H1 (cell line): Measurements from ENCODE around the gene PTPN5. TPM values are rescaled to one million over a fixed set of nuclear protein-coding genes. Genes with fewer than 3 reads are reported as not detected.
A peak's percentile ranks its signal among the peaks of the same experiment; 100 is the strongest.

Experiments
- CTCF ChIA-PET: fragments of 300-600 bp; sonication (Branson Sonifier 250); formaldehyde crosslinking; loops from one replicate; lab custom pipeline; 2021; ENCODE audit not compliant: partially characterized antibody; lab: Charles Lee
- POLR2A ChIA-PET: fragments of 300-600 bp; sonication (Branson Sonifier 250); formaldehyde crosslinking; loops from one replicate; lab custom pipeline; 2021; ENCODE audit warnings: inconsistent platforms; ENCODE audit not compliant: partially characterized antibody; lab: Charles Lee
- DNase-seq, 2 experiments: peaks; one replicate each; pipeline versions ENCODE4 v3.0.0 to v3.0.0-alpha.2; 2010 to 2022; ENCODE audit warnings: low spot score in 2 of 2, low read depth in 1 of 2, mixed read lengths in 1 of 2
- FAIRE-seq: peaks from 2 replicates; lab custom pipeline; 2011; peaks lifted over from hg19 to GRCh38; lab: Jason Lieb, UNC
- H2AFZ ChIP-seq: 2 replicates; pipeline ENCODE4 v1.8.1; 2012; ENCODE audit warnings: low read length, inconsistent platforms
- H2AK5ac ChIP-seq: 2 replicates; pipeline ENCODE4 v1.6.1; 2013; ENCODE audit warnings: low read depth, low read length
- H2BK120ac ChIP-seq: replicated peaks from 2 replicates; pipeline ENCODE3; 2013; ENCODE audit warnings: low read depth, low read length, inconsistent platforms
- H2BK12ac ChIP-seq: 2 replicates; pipeline ENCODE4 v1.6.1; 2013; ENCODE audit warnings: low read depth, low read length
- H2BK15ac ChIP-seq: 2 replicates; pipeline ENCODE4 v1.6.1; 2013; ENCODE audit warnings: low read length
- H2BK20ac ChIP-seq: 2 replicates; pipeline ENCODE4 v1.6.1; 2013; ENCODE audit warnings: low read length
- H2BK5ac ChIP-seq: 2 replicates; pipeline ENCODE4 v1.6.1; 2013; ENCODE audit warnings: low read depth, low read length
- H3K14ac ChIP-seq: 2 replicates; pipeline ENCODE4 v1.6.1; 2013; ENCODE audit warnings: inconsistent platforms; ENCODE audit not compliant: insufficient read length
- H3K18ac ChIP-seq: 2 replicates; pipeline ENCODE4 v1.6.1; 2013; ENCODE audit warnings: low read length; ENCODE audit errors: extremely low read depth
- H3K23ac ChIP-seq: 2 replicates; pipeline ENCODE4 v1.6.1; 2013; ENCODE audit warnings: inconsistent platforms; ENCODE audit not compliant: insufficient read length
- H3K23me2 ChIP-seq: 2 replicates; pipeline ENCODE4 v1.6.1; 2013; ENCODE audit warnings: low read depth, low read length
- H3K27ac ChIP-seq: 2 replicates; pipeline ENCODE4 v1.6.1; 2011; ENCODE audit warnings: low read depth, low read length, inconsistent platforms
- H3K27me3 ChIP-seq, 4 experiments: replicated peaks in 1 of 4; 1 replicate in 1 of 4; 2 replicates in 3 of 4; pipeline versions ENCODE4 v1.6.1 to v1.8.1; 2011 to 2013; ENCODE audit warnings: low read length in 3 of 4, mild to moderate bottlenecking in 3 of 4, inconsistent platforms in 2 of 4, mixed read lengths in 2 of 4, moderate library complexity in 1 of 4; ENCODE audit not compliant: control insufficient read depth in 3 of 4, insufficient read depth in 3 of 4; ENCODE audit errors: extremely low read depth in 1 of 4
- H3K36me3 ChIP-seq, 4 experiments: 2 replicates each; pipeline versions ENCODE4 v1.6.1 to v1.8.1; 2011 to 2013; ENCODE audit warnings: mild to moderate bottlenecking in 4 of 4, low read length in 3 of 4, moderate library complexity in 2 of 4, control low read depth in 1 of 4, inconsistent platforms in 1 of 4; ENCODE audit not compliant: insufficient read depth in 4 of 4, control insufficient read depth in 2 of 4
- H3K4ac ChIP-seq: replicated peaks from 2 replicates; pipeline ENCODE3; 2013; ENCODE audit warnings: low read length, low read depth, mixed read lengths, inconsistent platforms; ENCODE audit not compliant: insufficient read length
- H3K4me1 ChIP-seq, 4 experiments: replicated peaks in 1 of 4; 1 replicate in 1 of 4; 2 replicates in 3 of 4; pipeline versions ENCODE4 v1.6.1 to v1.8.1; 2011 to 2013; ENCODE audit warnings: low read length in 3 of 4, inconsistent platforms in 2 of 4, mixed read lengths in 1 of 4; ENCODE audit not compliant: insufficient read depth in 4 of 4, control insufficient read depth in 3 of 4
- H3K4me2 ChIP-seq, 2 experiments: 2 replicates each; pipeline versions ENCODE4 v1.6.1 to v1.8.1; 2011 to 2013; ENCODE audit warnings: low read depth in 2 of 2, low read length in 2 of 2, control low read depth in 1 of 2, inconsistent platforms in 1 of 2, mild to moderate bottlenecking in 1 of 2; ENCODE audit not compliant: insufficient read depth in 1 of 2
- H3K4me3 ChIP-seq, 4 experiments: fragments of 200-600, 300-600 bp in 1 of 4; sonication (generic), shearing (Covaris generic), sonication (Bioruptor Twin) in 1 of 4; 2 replicates each; pipeline versions ENCODE4 v1.5.1 to v1.8.1; 2011 to 2016; ENCODE audit warnings: low read length in 4 of 4, low read depth in 3 of 4, control low read depth in 2 of 4, inconsistent platforms in 2 of 4, mild to moderate bottlenecking in 2 of 4, mixed read lengths in 1 of 4, moderate library complexity in 1 of 4; ENCODE audit not compliant: insufficient read depth in 2 of 4; ENCODE audit errors: extremely low read depth in 1 of 4
- H3K56ac ChIP-seq: replicated peaks from 2 replicates; pipeline ENCODE3; 2013; ENCODE audit warnings: low read depth, mild to moderate bottlenecking, mixed read lengths, low read length, inconsistent platforms; ENCODE audit not compliant: insufficient read length
- H3K79me1 ChIP-seq: 2 replicates; pipeline ENCODE4 v1.6.1; 2013; ENCODE audit warnings: low read depth, low read length, control low read depth
- H3K79me2 ChIP-seq, 2 experiments: 2 replicates each; pipeline versions ENCODE4 v1.6.1 to v1.8.1; 2012 to 2013; ENCODE audit warnings: low read length in 2 of 2, mild to moderate bottlenecking in 2 of 2, inconsistent platforms in 1 of 2; ENCODE audit not compliant: insufficient read depth in 2 of 2, control insufficient read depth in 1 of 2
- H3K9ac ChIP-seq, 4 experiments: replicated peaks in 1 of 4; 1 replicate in 1 of 4; 2 replicates in 3 of 4; pipeline versions ENCODE4 v1.6.1 to v1.8.1; 2011 to 2013; ENCODE audit warnings: low read depth in 3 of 4, low read length in 3 of 4, control low read depth in 2 of 4, mild to moderate bottlenecking in 2 of 4, moderate library complexity in 2 of 4, inconsistent platforms in 1 of 4; ENCODE audit errors: extremely low read depth in 1 of 4
- H3K9me3 ChIP-seq, 2 experiments: 2 replicates each; pipeline versions ENCODE4 v1.6.1 to v1.8.1; 2012 to 2013; ENCODE audit warnings: mild to moderate bottlenecking in 2 of 2, moderate library complexity in 2 of 2, control low read depth in 1 of 2, inconsistent platforms in 1 of 2, low read depth in 1 of 2, low read length in 1 of 2, mixed read lengths in 1 of 2; ENCODE audit not compliant: insufficient read depth in 2 of 2
- H4K20me1 ChIP-seq, 2 experiments: replicated peaks in 1 of 2; 2 replicates each; pipeline versions ENCODE3 to v1.8.1; 2011 to 2013; ENCODE audit warnings: inconsistent platforms in 2 of 2, low read length in 2 of 2, mild to moderate bottlenecking in 1 of 2; ENCODE audit not compliant: insufficient read depth in 2 of 2, control insufficient read depth in 1 of 2
- H4K5ac ChIP-seq: 2 replicates; pipeline ENCODE4 v1.6.1; 2013; ENCODE audit warnings: low read length, low read depth, mixed read lengths, inconsistent platforms; ENCODE audit not compliant: insufficient read length
- H4K8ac ChIP-seq: 2 replicates; pipeline ENCODE4 v1.8.0; 2013; ENCODE audit warnings: mild to moderate bottlenecking, moderate library complexity, low read length, inconsistent platforms; ENCODE audit not compliant: insufficient read depth; ENCODE audit errors: extremely low read depth
- H4K91ac ChIP-seq: replicated peaks from 2 replicates; pipeline ENCODE3; 2013; ENCODE audit warnings: low read length, mixed read lengths, inconsistent platforms; ENCODE audit not compliant: insufficient read length
- GTF2F1 ChIP-seq: IDR thresholded peaks from 2 replicates; pipeline ENCODE4 v1.6.1; 2012; ENCODE audit warnings: low read depth, low read length, improper control_type of control experiment, borderline replicate concordance
- WGBS, 2 experiments: shearing (Covaris generic) in 1 of 2; methylation state at CpG; one replicate each; pipeline versions ENCODE4 v1.1.6 to v1.1.7; 2013 to 2015; ENCODE audit warnings: low lambda C conversion rate in 2 of 2, mixed read lengths in 2 of 2, inconsistent platforms in 1 of 2, low coverage in 1 of 2, missing lambda C conversion rate in 1 of 2; ENCODE audit not compliant: insufficient replicate concordance in 2 of 2, insufficient coverage in 1 of 2, insufficient read length in 1 of 2; ENCODE audit errors: extremely low coverage in 1 of 2, missing lambda C conversion rate in 1 of 2; 5-methylcytosine and 5-hydroxymethylcytosine counted together
- polyA plus RNA-seq, 7 experiments: library from polyadenylated mRNA; depleted of rRNA in 3 of 7; stranded (reverse) in 5 of 7; unstranded in 2 of 7; fragments of >200 nt in 5 of 7; fragments of 200-250 nt in 2 of 7; gene quantifications; 1 replicate in 5 of 7; 2 replicates in 1 of 7; 4 replicates in 1 of 7; pipeline versions ENCODE4 v1.2.1 to v1.2.3, GENCODE V29; 2011 to 2013; ENCODE audit warnings: missing spikeins in 2 of 7, mixed read lengths in 2 of 7
- total RNA-seq: library from RNA; stranded (reverse); fragmentation: NEBNext Ultra II Directional; extraction: Animal tissue kit (Norgen Biotek cat#: 25700); gene quantifications from 2 replicates; pipeline ENCODE4 v1.2.1, GENCODE V29; 2021

PTPN5 gene
- total and polyA plus RNA-seq, 2 of the 8 experiments (the other 6 are each of a cell fraction or from before 2014, with no cell fraction given) = 8.4 to 12.9 TPM

- Histone ChIP-seq H3K14ac (no peak overlapping the region), H3K23ac (no peak overlapping the region), H3K18ac (no peak overlapping the region), H3K27me3 (no peaks in the 10 kb centered on the region), H3K4me2 (no peak overlapping the region), H3K27ac (no peak overlapping the region), H4K91ac (no peak overlapping the region), H2BK120ac (no peak overlapping the region), H3K9me3 (no peaks in the 10 kb centered on the region), H2AK5ac (no peak overlapping the region), H2BK5ac (no peak overlapping the region), H4K5ac (no peak overlapping the region), H2BK12ac (no peak overlapping the region), H3K79me1 (no peaks in the 10 kb centered on the region), H3K4me1 (peaks cover 0 to 20% (median 12%) of the 10 kb centered on the region in 4 experiments; a peak in 5 of 7 replicates), H2AFZ (no peak overlapping the region), H3K4ac (no peak overlapping the region), H3K9ac (no peak overlapping the region), H3K23me2 (no peaks in the 10 kb centered on the region), H3K36me3 (no peaks in the 10 kb centered on the region; a peak in 1 of 8 replicates), H2BK20ac (no peak overlapping the region; the same call in 1 of the 2 replicates), H4K20me1 (no peaks in the 10 kb centered on the region), H4K8ac (no peak overlapping the region), H3K56ac (no peak overlapping the region), H2BK15ac (0 out of 2 replicates have a peak overlapping the region, but pooled peaks have one; percentile 3), H3K4me3 (no peak overlapping the region), H3K79me2 (no peaks in the 10 kb centered on the region)
- ChIA-PET POLR2A (interaction anchor here (1.3 kb wide), 1 partner anchor 9 kb away, joined by 3 read pairs; no protein-coding TSS in a partner anchor), CTCF (interaction anchor here (1.2 to 11.9 kb wide), 11 partner anchors 11 to 190 kb away, joined by 3 to 225 read pairs (median 11); no protein-coding TSS in a partner anchor)
- no peak for FAIRE-seq
- no peak for DNase-seq
- WGBS, 2 experiments = 91% methylated on average over 9 of the region's 9 CpGs; no CpG with 5 or more reads in 1 of the 2 experiments
- no peak for TF ChIP-seq GTF2F1
Observed at GRCh38 chr11:18730020-18730419, 61.6 kb downstream of the PTPN5 start.
